Memory B cell (primary cell): Measurements from ENCODE around the gene HDAC5.
"Not testable (repeated sequence)": the region's sequence is repeated elsewhere in the genome, so short reads cannot be mapped to it uniquely, and the experiment has no call there.

Experiments used
- ATAC-seq: fragments of 150-1000 bp; cut with Tn5 transposase; 2 replicates; pipeline ENCODE4 v1.10.0; 2021; ENCODE audit warnings: low read depth, mild to moderate bottlenecking, moderate library complexity
- DNase-seq, 2 donors: peaks; one replicate each; pipeline ENCODE4 v3.0.0; 2022; ENCODE audit warnings: low spot score in 2 of 2
- H3K27ac Mint-ChIP-seq: one replicate; pipeline ENCODE4 v1.8.0; 2022; ENCODE audit warnings: mild to moderate bottlenecking, moderate library complexity, mixed read lengths
- H3K27me3 Mint-ChIP-seq: one replicate; pipeline ENCODE4 v1.8.0; 2022; ENCODE audit warnings: mixed read lengths
- H3K36me3 Mint-ChIP-seq: one replicate; pipeline ENCODE4 v1.8.0; 2022; ENCODE audit warnings: mild to moderate bottlenecking, mixed read lengths
- H3K4me1 Mint-ChIP-seq: one replicate; pipeline ENCODE4 v1.8.0; 2022; ENCODE audit warnings: mixed read lengths
- H3K4me3 Mint-ChIP-seq: one replicate; pipeline ENCODE4 v1.8.0; 2022; ENCODE audit warnings: mild to moderate bottlenecking, moderate library complexity, mixed read lengths
- H3K9me3 Mint-ChIP-seq: one replicate; pipeline ENCODE4 v1.8.0; 2022; ENCODE audit warnings: mixed read lengths

The HDAC5 gene

DNA sequence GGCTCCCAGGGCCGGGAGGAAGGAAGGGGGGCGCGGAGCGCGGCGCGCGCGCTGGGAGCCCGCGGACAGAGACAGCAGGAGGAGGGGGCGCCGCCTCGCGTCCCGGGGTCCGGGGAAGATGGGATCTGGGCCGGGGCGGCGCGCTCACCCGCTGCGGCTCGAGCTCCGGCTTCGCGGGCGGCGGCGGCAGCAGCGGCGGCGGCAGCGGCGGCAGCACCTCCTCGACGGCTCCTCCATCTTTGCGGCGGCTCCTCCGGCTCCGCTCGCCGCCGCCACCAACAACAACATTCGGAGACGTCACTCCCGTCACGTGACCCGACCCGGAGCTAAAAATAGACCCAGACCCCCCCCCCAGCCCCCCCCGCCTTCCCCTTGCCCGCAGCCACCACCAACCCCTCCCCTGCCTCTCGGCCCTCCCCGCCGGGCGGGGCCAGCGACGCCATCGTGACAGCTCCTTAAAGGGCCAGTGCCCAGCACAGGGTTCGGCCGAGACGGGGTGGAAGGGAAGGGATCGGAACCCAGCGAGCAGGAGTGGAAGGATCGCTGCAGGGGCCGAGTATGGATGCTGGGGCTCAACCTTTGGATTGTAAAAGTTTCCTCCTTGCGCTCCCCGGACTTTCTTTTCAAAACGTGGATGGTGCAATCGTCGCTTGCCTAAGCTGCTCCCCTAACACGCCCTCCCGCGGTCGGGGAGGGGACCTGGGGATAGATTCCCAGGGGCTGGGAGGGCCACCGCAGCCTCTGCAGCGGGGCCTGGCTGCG lies at the start of gene HDAC5:
Gene HDAC5 (minus strand): TSS at position 286 of the 762 bp plus-strand sequence. CDS start 6,126 bp downstream, outside the sequence.
- H3K4me3 Mint-ChIP-seq, result peak within 1 kb of the TSS; percentile 97
- peak; percentile 91 to 92 for DNase-seq
- H3K9me3 Mint-ChIP-seq, result no peaks in the 10 kb centered on the region
- peaks cover 31% of the 10 kb centered on the region for H3K4me1 Mint-ChIP-seq
- peaks cover 2% of the 10 kb centered on the region for H3K36me3 Mint-ChIP-seq
- no peaks in the 10 kb centered on the region for H3K27me3 Mint-ChIP-seq
- ATAC-seq, result peak; percentile 92
- peak within 1 kb of the TSS; percentile 96 for H3K27ac Mint-ChIP-seq

DNA sequence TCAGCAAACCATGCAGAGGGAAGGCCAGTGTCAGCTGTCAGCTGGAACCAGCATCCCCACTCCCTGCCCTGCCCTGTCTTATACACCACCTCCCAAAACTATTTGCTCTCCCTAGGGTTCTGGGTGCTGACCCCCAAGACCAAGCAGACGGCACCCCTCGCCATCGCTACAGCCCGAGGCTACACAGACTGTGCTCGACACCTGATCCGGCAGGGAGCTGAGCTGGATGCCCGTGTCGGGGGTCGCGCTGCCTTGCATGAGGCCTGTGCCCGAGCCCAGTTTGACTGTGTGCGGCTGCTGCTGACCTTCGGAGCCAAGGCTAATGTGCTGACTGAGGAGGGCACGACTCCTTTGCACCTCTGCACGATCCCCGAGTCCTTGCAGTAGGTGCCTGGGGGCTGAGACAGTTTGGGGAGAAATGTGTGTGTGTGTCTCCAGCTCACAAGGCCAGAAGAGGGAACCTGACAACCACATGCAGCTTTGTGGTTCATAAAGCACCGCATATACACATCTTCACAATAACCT lies 48.6 kb upstream of the HDAC5 start:
- DNase-seq, result no peak
- no peaks in the 10 kb centered on the region for H3K9me3 Mint-ChIP-seq
- peaks cover 4% of the 10 kb centered on the region for H3K36me3 Mint-ChIP-seq
- peaks cover 13% of the 10 kb centered on the region for H3K4me1 Mint-ChIP-seq
- no peaks in the 10 kb centered on the region for H3K27me3 Mint-ChIP-seq
- H3K27ac Mint-ChIP-seq, result no peak overlapping the region
- ATAC-seq, result no peak
- no peak overlapping the region for H3K4me3 Mint-ChIP-seq

DNA sequence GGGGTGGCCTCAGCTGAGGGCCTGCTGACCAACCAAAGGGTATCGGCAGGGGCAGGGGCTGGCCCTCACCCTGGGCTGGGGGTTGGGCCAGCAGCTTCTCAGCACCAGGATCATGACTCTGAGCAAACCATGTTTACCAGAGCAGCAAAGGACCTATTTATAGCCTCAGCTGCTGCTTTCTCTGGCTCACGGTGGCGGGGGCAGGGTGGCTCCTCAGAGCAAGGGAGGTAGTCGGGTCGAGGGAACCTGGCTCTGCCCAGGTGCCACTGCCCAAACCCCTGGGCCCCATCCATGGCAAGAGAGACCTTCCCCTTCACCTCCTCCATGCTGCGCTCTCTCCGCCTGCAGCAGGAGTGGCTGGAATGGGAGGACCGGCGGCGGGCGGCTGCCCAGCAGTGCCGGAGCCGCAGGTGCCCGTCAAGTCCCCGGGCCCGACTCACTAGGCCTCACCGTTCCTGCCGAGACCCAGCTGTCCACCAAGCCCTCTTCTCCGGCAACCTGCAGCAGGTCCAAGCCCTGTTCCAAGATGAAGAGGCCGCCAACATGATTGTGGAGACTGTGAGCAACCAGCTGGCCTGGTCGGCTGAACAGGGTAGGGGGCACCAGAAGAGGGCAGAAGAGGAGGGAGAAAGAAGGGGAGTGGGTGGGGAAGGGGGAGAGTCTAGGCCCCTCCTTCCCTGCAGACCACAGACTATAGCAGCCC lies 47.2 kb upstream of the HDAC5 start, which contains the start of gene ASB16:
Gene ASB16 (plus strand): TSS at position 206 of the 703 bp plus-strand sequence. CDS start 86 bp downstream, at position 292.
- peaks cover 1% of the 10 kb centered on the region for H3K36me3 Mint-ChIP-seq
- no peak for ATAC-seq

DNA sequence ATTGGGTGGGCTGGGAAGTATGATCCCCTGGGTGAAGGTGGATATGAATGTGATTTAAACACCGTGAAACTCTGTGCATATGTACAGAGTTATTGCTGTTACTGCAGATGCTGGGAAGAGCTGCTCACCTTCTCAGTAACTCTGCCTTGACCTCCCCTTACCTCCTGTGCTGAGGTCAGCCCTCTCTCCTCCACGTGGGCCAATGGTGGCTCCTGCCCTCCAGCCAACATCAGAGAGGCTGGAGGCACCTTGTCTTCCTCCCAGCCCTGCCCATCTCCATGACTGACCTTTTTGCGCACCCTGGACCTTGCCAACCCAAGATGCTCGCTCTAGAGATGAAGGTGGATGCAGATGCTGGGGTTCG lies 46.7 kb upstream of the HDAC5 start:
- Mint-ChIP-seq H3K27ac (no peak overlapping the region), H3K9me3 (no peaks in the 10 kb centered on the region), H3K36me3 (no peaks in the 10 kb centered on the region), H3K4me1 (peaks cover 13% of the 10 kb centered on the region), H3K27me3 (no peaks in the 10 kb centered on the region), H3K4me3 (no peak overlapping the region)
- no peak for DNase-seq
- no peak for ATAC-seq

More for the DNA sequence above, 47.2 kb upstream of the HDAC5 start, which contains the start of gene ASB16:
- Mint-ChIP-seq H3K4me3 (no peak within 1 kb of the TSS), H3K27ac (no peak within 1 kb of the TSS), H3K9me3 (no peaks in the 10 kb centered on the region), H3K4me1 (peaks cover 13% of the 10 kb centered on the region), H3K27me3 (no peaks in the 10 kb centered on the region)
- no peak for DNase-seq

DNA sequence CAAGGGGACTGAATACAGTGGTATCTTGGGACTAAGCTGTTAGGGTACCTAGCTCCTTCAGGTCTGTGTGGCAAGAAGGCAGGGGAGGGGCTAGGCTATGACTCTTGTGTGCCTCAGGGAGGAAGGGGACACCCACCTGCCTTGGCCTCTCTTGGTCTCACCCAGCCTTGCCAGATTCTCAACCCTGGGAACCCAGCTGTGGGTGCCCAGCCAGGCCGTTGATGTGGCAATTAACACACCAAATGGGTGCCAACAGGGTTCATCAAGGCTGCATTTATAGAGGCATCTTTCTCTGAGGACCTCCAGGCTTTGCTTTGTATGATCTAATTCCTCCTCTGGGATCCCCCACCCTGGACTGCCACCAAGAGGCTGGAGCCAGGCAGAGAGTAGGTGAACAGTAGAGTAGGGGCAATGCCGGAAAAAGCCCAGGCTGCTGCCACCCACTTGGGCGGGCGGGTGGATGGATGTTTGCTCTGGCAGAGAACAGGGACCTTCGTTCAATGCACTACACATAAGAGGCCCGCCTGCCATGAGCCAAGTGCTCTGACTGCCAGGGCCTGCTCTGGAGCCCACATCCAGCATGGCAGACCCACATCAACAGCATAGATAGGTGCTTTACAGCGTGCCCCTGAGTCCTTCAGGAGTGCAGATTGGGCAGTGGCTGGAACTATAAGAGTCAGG lies 43.9 kb upstream of the HDAC5 start:
- no peak overlapping the region for H3K27ac Mint-ChIP-seq
- no peak overlapping the region for H3K4me3 Mint-ChIP-seq
- H3K27me3 Mint-ChIP-seq, result no peaks in the 10 kb centered on the region
- no peaks in the 10 kb centered on the region for H3K36me3 Mint-ChIP-seq
- peaks cover 13% of the 10 kb centered on the region for H3K4me1 Mint-ChIP-seq
- ATAC-seq, result no peak
- DNase-seq, result no peak
- no peaks in the 10 kb centered on the region for H3K9me3 Mint-ChIP-seq

DNA sequence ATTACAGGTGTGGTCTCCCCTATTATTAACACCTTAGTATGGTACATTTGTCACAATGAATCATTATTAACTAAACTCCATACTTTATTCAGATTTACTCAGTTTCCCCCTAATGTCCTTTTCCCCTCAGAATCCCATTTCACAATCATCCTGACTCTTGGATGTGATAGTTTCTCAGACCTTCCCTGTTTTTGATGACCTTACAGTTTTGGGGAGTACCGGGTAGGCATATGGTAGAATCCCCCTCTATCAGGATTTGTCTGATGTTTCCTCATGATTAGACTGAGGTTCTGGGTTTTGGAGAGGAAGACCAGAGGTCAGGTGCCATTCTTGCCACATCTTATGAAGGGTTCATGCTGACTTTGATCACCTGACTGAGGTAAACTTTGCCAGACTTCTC lies 41.0 kb upstream of the HDAC5 start:
- H3K4me3 Mint-ChIP-seq, result no peak overlapping the region
- H3K27me3 Mint-ChIP-seq, result no peaks in the 10 kb centered on the region
- ATAC-seq (no peak), DNase-seq (no peak)
- H3K9me3 Mint-ChIP-seq, result no peaks in the 10 kb centered on the region
- no peak overlapping the region for H3K27ac Mint-ChIP-seq
- H3K4me1 Mint-ChIP-seq, result peaks cover 8% of the 10 kb centered on the region
- no peaks in the 10 kb centered on the region for H3K36me3 Mint-ChIP-seq

DNA sequence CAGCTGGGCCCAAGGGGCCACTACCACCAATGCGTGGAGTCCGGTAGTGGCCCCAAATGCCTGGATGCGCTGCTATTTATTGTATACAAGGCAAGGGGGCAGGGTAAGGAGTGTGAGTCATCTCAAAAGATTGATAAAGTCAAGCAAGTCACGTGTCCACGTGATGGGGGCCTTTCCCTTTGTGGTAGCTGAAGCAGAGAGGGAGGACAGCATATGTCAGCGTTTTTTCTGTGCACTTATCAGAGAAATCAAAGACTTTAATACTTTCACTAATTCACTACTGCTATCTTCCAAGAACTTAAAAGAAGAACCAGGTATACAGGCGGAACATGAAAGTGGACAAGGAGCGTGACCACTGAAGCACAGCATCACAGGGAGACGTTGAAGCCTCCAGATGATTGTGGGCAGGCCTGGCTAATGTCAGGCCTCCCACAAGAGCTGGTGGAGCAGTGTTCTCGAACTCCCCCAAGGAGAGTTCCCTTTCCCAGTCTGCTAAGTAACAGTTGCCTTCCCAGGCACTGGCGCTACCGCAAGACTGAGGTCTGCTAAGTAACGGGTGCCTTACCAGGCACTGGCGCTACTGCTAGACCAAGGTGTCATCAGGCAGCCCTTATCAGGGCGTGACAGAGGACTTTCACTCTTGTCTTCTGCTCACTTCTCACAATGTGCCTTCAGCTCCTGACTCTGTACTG lies 36.2 kb upstream of the HDAC5 start:
- H3K27me3 Mint-ChIP-seq, result no peaks in the 10 kb centered on the region
- H3K9me3 Mint-ChIP-seq, result no peaks in the 10 kb centered on the region
- no peaks in the 10 kb centered on the region for H3K36me3 Mint-ChIP-seq
- DNase-seq, result no peak
- ATAC-seq, result no peak
- H3K4me1 Mint-ChIP-seq, result no peaks in the 10 kb centered on the region
- no peak overlapping the region for H3K27ac Mint-ChIP-seq
- no peak overlapping the region for H3K4me3 Mint-ChIP-seq

DNA sequence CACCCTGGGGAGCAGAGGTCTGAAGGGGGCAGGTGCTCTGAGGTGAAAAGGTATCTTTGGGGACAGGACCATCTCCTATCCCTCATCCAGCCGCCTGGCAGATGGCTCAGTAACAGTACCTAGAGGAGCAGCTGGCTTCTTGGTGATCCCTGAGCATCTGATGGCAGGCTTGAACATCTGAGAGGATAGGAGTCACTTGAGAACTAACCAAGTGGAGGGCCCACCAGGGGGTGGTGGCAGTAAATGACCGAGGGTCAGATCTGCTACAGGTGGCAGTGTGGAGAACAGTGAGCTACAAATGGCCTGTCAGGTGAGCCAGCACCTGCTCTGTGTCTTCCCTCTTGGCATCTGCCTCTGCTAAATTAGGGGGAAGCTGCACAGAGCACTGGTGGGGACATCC lies 32.0 kb upstream of the HDAC5 start:
- no peaks in the 10 kb centered on the region for H3K27me3 Mint-ChIP-seq
- no peak overlapping the region for H3K4me3 Mint-ChIP-seq
- H3K27ac Mint-ChIP-seq, result no peak overlapping the region
- ATAC-seq (no peak), DNase-seq (no peak)
- no peaks in the 10 kb centered on the region for H3K36me3 Mint-ChIP-seq
- H3K9me3 Mint-ChIP-seq, result no peaks in the 10 kb centered on the region
- no peaks in the 10 kb centered on the region for H3K4me1 Mint-ChIP-seq

DNA sequence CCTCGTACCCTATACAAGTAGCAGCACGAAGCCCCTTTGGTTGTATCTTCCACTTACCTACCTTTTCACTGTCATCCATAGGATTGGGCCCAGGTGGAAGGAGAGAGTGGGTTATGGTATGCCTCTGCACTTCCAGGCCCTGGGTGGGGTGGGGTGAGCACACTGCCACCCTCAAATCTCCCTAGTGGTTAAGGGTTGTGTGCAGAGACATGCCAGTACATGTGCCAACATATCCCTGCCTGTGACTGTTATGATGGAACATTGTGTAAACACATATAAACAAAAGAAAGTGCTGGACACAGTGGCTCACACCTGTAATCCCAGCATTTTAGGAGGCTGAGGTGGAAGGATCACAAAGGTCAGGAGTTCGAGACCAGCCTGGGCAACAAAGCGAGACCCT lies 29.4 kb upstream of the HDAC5 start:
- no peak for DNase-seq
- Mint-ChIP-seq H3K27ac (no peak overlapping the region), H3K36me3 (no peaks in the 10 kb centered on the region), H3K4me3 (no peak overlapping the region), H3K27me3 (no peaks in the 10 kb centered on the region), H3K9me3 (no peaks in the 10 kb centered on the region), H3K4me1 (no peaks in the 10 kb centered on the region)
- ATAC-seq, result no peak

DNA sequence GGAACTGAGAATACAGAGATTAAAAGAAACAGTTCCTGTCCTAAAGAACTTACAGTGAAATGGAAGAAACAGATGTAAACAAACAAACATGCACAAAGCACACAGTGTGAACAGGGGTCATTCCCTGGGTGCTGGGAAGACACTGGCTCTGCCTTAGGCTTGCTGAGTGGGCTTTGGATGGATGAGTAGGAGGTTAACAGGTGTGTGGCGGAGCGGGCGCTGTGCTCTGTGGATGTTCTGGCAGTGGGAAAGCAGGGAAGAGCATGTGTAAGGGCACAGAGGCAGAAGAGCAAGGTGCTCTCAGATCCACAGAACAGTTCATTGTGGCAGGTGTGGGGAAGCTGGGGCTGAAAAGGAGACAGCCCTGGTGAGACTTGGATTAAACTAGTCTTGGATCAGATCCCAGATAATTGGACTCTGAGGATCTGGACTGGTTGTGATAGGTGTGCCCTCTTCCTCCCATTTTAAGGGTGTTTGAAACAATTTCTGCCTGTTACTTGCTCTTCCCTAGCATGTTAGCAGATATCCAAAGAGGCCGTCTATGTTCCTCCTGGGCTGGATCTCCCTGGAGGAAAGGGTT lies 26.4 kb upstream of the HDAC5 start:
- no peak overlapping the region for H3K4me3 Mint-ChIP-seq

DNA sequence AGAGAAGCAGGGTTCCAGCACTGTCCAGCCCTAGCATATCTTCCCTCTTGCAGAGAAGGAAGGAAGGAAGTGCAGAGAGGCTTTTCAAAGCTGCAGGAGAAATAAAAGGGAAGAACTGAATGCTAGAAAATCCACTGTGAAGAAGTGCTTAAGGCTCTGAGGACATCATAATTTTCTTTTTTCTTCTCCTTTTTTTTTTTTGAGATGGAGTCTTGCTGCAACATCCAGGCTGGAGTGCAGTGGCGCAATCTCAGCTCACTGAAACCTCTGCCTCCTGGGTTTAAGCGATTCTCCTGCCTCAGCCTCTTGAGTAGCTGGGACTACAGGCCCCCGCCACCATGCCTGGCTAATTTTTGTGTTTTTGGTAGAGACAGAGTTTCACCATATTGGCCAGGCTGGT lies 25.6 kb upstream of the HDAC5 start:
- ATAC-seq, H3K27ac Mint-ChIP-seq, H3K4me1 Mint-ChIP-seq, H3K9me3 Mint-ChIP-seq, H3K36me3 Mint-ChIP-seq, H3K4me3 Mint-ChIP-seq, DNase-seq, H3K27me3 Mint-ChIP-seq: not testable (repeated sequence)

More for the DNA sequence above, 26.4 kb upstream of the HDAC5 start:
- H3K4me1 Mint-ChIP-seq, result no peaks in the 10 kb centered on the region
- no peaks in the 10 kb centered on the region for H3K27me3 Mint-ChIP-seq
- H3K36me3 Mint-ChIP-seq, result no peaks in the 10 kb centered on the region
- H3K27ac Mint-ChIP-seq, result no peak overlapping the region
- DNase-seq (no peak), ATAC-seq (no peak)
- no peaks in the 10 kb centered on the region for H3K9me3 Mint-ChIP-seq

DNA sequence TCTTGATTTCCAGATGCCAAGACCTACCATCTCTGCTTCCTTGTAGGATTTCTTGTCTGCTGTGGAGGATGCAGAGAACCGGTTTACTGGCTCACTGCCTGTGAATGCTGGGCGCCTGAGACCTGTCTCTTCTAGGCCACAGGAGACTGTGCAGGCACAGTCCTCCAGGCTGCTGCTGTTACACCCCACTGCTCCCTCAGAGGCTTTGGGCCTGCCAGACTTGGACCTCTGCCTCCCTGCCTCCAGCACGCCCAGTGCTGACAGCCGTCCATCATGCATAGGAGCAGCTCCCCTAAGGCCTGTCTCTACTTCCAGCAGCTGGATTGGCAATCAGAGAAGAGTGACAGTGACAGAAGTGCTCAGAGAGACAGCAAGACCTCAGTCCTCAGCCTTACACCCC lies 24.4 kb upstream of the HDAC5 start:
- H3K4me3 Mint-ChIP-seq, result no peak overlapping the region
- DNase-seq (no peak), ATAC-seq (no peak)
- H3K27ac Mint-ChIP-seq, result no peak overlapping the region
- H3K9me3 Mint-ChIP-seq, result no peaks in the 10 kb centered on the region
- H3K27me3 Mint-ChIP-seq, result no peaks in the 10 kb centered on the region
- H3K4me1 Mint-ChIP-seq, result no peaks in the 10 kb centered on the region
- H3K36me3 Mint-ChIP-seq, result no peaks in the 10 kb centered on the region
